Putamen (tissue), 1 donor: ENCODE results near the gene FTO.

Experiments
- DNase-seq: peaks from one replicate; pipeline ENCODE4 v3.0.0-alpha.2; 2016; ENCODE audit warnings: low spot score

FTO gene

DNA sequence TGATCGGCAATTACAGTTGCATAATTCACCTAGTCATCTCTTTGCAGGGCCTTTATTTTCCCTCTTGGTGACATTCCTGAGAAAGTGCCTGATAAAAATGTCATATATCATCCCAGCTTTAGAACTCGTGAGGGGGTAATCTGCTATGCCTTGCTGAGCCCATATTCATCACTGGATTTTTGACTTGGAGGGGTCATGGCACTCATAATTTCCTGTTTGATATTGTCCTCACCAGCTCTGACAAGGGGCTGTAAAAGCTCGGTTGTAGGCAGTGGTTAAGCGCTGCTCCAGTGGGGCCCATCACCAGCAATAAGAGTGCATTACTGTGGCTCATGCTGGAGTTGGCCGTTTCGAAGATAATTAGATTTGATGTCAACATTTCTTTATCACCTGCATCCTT is 355.4 kb downstream of the FTO start:
- DNase-seq: no peak

DNA sequence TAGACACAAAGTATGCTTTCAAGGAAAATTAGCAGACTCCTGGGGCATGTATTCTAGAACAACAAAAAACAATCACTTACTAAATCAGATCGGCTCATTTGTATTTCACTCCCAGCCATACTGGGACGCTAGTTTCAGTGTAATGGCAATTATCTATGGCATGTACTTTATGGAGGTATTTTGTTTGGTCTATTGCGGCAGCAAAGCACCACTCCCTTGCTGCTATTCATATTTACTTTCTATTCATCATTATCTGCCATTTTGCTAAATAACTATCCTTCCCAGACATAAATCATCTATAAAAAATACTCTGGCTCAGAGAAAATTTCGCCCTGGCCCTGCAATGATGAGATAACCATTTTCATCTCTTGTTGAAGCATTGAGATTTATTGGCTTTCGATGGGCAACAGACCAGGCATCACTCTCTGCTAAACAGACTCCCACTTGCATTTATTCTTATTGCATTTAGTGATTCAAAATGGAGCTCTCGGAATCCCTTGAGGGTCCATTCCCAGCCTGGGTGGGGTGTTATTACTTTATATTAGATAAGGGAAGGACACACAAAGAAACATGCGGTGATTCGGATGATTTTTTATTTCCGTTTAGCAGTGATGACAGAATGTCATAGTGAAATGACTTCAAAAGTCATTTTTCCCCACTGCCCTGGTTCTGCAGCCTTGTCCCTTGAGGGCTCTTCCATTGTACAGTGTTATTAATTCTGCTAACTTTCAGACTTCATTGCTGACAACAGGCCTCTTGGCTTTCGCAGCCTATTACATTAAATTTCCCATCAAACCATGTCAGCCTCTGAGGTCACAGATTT is 356.9 kb downstream of the FTO start:
- no peak for DNase-seq

DNA sequence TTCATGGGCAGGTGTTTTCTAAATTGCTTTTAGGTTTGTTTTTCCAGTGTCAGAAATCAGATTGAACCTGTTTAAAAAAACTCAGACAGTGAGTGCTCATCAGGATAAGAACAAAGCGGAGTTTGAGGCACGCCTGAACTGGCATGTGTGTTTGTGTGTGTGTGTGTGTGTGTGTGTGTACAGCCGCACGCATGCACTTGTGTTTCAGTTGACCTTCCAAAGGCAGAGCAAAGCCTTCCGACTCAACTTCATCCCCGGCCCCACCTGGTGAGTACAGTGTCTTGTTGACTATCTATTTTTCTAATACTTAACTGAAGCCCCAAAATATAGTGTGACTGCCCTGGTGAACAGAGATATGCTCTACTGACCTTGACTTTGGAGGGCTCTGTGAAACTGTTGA is 357.5 kb downstream of the FTO start:
- DNase-seq: no peak

- no peak for DNase-seq
Measured at GRCh38 chr16:54062361-54063278, 358.7 kb downstream of the FTO start.

- DNase-seq: no peak
Measured at GRCh38 chr16:54063279-54063773, 359.4 kb downstream of the FTO start.

DNA sequence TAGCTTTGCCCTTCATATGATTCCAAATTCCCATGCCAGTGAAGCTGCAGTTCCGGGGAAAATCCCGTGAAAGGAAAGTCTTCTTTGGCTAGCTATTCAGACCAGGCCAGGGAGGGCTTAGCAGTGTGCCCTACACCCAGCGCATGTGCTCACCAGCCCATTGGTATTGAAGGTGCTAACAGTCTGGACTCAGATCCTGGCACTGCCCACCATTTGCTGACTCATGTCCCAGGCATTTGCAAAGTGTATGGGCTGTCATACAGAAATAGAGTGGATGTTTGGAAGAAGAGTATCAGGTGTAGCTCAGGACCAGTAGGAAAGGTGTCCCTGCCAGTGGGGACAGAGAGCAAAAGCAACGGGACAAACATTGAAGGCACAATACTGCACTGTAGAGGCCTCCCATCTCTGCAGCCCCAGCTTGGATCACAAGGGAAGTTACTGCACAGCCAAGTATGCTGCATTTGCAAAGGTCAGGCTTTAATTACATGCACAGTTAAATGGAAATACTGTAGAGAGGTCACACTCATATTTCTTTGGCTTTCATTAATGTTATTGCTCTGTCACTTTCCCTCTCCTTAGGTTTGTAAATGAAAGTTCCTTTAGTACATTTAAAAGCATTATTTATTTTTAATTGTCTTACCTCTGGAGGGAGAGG is 362.6 kb downstream of the FTO start:
- DNase-seq: no peak

DNA sequence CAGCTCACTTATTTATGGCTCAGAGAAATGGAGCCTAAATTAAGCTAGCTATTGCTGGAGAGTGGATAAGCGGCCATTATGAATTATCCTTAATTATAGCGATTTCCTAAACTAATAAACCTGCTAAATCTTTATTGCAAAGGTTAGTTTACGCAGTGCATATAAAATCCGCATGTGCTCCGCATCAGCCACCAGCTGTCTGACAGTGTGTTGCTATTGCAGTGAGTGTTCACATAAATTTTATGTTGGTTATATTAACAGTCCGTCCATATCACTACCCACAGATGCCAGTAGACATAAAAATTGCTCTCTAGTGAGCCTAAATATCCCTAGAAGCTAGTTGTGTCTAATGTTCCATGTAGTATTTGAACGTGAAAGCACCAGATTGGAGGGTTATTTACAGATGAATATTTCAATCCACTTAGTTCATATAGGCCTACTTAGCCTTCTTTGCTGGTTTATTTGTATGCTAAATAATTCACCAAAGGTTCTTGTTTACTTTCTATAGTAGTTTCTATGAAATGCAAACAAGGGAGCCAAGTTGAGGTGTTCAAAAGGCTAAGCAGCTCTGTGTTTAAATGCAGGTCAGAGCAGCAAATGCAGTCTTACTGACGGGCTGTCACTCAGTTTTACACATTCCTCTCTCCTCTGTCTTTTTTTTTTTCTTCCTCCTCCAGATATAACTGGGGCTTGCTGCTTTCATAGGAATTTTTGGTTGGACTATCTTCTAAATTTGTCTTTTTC is 363.5 kb downstream of the FTO start:
- no peak for DNase-seq

- no peak for DNase-seq
Measured at GRCh38 chr16:54068212-54068611, 364.3 kb downstream of the FTO start.

- no peak for DNase-seq
Measured at GRCh38 chr16:54069601-54070239, 365.8 kb downstream of the FTO start.

GRCh38 chr16:54070789-54071343 is 366.9 kb downstream of the FTO start:
- no peak for DNase-seq

- no peak for DNase-seq
Measured at GRCh38 chr16:54071514-54071913, 367.6 kb downstream of the FTO start.

GRCh38 chr16:54072237-54072636 is 368.3 kb downstream of the FTO start:
- DNase-seq: no peak

DNA sequence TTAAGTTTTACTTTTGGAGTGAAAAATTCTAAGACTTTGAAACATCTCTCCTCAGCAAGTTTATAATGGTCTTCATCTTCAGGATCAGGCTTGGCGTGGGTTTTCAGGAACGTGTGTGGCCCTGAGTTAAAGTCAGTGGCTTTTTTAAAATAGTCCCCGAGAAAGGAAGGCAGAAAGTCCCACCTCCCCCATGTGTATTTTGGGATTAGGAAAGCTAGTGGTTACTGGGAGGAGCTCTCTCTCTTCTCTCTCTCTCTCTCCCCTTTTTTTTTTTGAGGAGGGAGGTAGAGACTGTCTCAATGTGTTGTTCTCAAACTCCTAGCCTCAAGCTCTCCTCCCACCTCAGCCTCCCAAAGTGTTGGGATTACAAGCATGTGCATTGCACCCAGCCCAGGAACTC is 369.4 kb downstream of the FTO start:
- DNase-seq: no peak

GRCh38 chr16:54075446-54075845 is 371.5 kb downstream of the FTO start:
- no peak for DNase-seq

- DNase-seq: no peak
Measured at GRCh38 chr16:54076006-54076504, 372.1 kb downstream of the FTO start.

GRCh38 chr16:54077050-54077821 is 373.3 kb downstream of the FTO start:
- no peak for DNase-seq

- no peak for DNase-seq
Measured at GRCh38 chr16:54080524-54081008, 376.6 kb downstream of the FTO start.

- DNase-seq: no peak
Measured at GRCh38 chr16:54086791-54087190, 382.8 kb downstream of the FTO start.

DNA sequence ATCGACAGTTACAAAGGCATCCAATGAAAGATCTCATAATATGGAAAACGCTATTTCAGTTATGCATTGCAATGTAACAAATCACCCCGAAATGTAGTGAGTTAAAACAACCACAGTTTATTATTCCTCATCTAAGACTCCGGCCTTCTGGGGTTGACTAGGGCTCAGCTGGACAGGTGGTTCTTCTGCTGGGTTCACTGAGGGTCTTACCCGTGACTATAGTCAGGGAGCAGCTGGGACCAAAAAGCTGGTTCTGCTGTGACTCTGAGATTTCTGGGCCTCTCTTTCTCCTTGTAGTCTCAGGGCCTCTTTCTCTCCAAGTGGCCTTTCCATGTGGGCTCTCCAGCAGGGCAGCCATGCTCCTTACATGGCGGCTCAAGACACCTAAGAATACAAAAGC is 386.6 kb downstream of the FTO start:
- no peak for DNase-seq

DNA sequence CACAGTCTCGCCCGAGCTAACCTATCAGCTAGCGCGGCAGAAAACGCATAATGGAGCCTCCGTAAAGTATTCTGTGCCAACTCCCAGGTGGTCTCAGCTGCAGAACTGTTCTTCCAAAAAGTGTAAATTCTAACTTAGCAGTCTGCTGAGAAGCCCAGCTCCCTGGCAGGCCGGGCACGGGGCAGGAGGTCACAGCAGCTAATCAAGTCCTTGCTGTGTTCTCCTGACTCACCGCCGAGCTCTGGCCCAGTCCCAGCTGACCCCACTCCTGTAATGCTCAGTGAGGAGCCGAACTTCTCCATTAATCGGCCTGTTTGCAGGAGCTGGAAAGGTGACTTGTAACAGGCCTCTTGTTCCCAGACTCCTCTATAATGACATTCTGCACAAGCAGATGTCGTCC is 389.3 kb downstream of the FTO start:
- no peak for DNase-seq
